Mesendoderm (in vitro differentiated cells): ENCODE results near the gene PRM1.
"Not testable (repeated sequence)": the region's sequence is repeated elsewhere in the genome, so short reads cannot be mapped to it uniquely, and the experiment has no call there.

Experiments used
- DNase-seq: peaks from one replicate; pipeline ENCODE4 v3.0.0; 2013
- H2AK5ac ChIP-seq: 2 replicates; pipeline ENCODE4 v1.6.1; 2013; ENCODE audit warnings: low read length, inconsistent platforms
- H2BK120ac ChIP-seq: 2 replicates; pipeline ENCODE4 v1.6.1; 2013; ENCODE audit warnings: low read depth, mild to moderate bottlenecking, low read length, moderate library complexity, mixed read lengths
- H2BK15ac ChIP-seq: replicated peaks from 2 replicates; pipeline ENCODE4 v1.6.1; 2013; ENCODE audit warnings: low read depth, mild to moderate bottlenecking, moderate library complexity
- H2BK5ac ChIP-seq: 2 replicates; pipeline ENCODE4 v1.6.1; 2013; ENCODE audit warnings: low read length, inconsistent platforms
- H3K18ac ChIP-seq: 2 replicates; pipeline ENCODE4 v1.6.1; 2013; ENCODE audit warnings: mild to moderate bottlenecking, low read length, mixed read lengths
- H3K23ac ChIP-seq: one replicate; pipeline ENCODE4 v1.6.1; 2013; ENCODE audit warnings: low read length
- H3K27ac ChIP-seq: 2 replicates; pipeline ENCODE4 v1.5.1; 2013; ENCODE audit warnings: low read depth, mild to moderate bottlenecking, inconsistent platforms, low read length, moderate library complexity
- H3K27me3 ChIP-seq: 2 replicates; pipeline ENCODE4 v1.6.1; 2013; ENCODE audit warnings: low read length, control low read depth, mild to moderate bottlenecking, inconsistent platforms; ENCODE audit not compliant: insufficient read depth, poor library complexity
- H3K36me3 ChIP-seq: 2 replicates; pipeline ENCODE4 v1.6.1; 2013; ENCODE audit warnings: low read length, inconsistent platforms; ENCODE audit not compliant: control insufficient read depth, insufficient read depth
- H3K4ac ChIP-seq: one replicate; pipeline ENCODE4 v1.6.1; 2013; ENCODE audit warnings: low read depth, mild to moderate bottlenecking, low read length, moderate library complexity
- H3K4me1 ChIP-seq: 2 replicates; pipeline ENCODE4 v1.6.1; 2013; ENCODE audit warnings: low read depth, low read length, inconsistent platforms; ENCODE audit not compliant: control insufficient read depth
- H3K4me2 ChIP-seq: 2 replicates; pipeline ENCODE4 v1.6.1; 2013; ENCODE audit warnings: low read length
- H3K4me3 ChIP-seq: 2 replicates; pipeline ENCODE4 v1.5.1; 2013; ENCODE audit warnings: mild to moderate bottlenecking, low read length
- H3K56ac ChIP-seq: one replicate; pipeline ENCODE4 v1.6.1; 2013; ENCODE audit warnings: low read length
- H3K79me1 ChIP-seq: 2 replicates; pipeline ENCODE4 v1.6.1; 2013; ENCODE audit warnings: low read length, inconsistent platforms
- H3K79me2 ChIP-seq: 2 replicates; pipeline ENCODE4 v1.6.1; 2013; ENCODE audit warnings: mild to moderate bottlenecking, low read length; ENCODE audit not compliant: control insufficient read depth, insufficient read depth
- H3K9ac ChIP-seq: 2 replicates; pipeline ENCODE4 v1.6.1; 2013; ENCODE audit warnings: low read length, inconsistent platforms
- H4K5ac ChIP-seq: one replicate; pipeline ENCODE4 v1.6.1; 2013; ENCODE audit warnings: low read length
- H4K8ac ChIP-seq: one replicate; pipeline ENCODE4 v1.6.1; 2013; ENCODE audit warnings: low read depth, mild to moderate bottlenecking, control low read depth, low read length, moderate library complexity
- WGBS: extraction: QIAGEN DNeasy Blood & Tissue Kit; methylation state at CpG from one replicate; pipeline ENCODE4 v1.1.7; 2013; ENCODE audit warnings: low lambda C conversion rate, missing lambda C conversion rate; ENCODE audit not compliant: insufficient coverage; ENCODE audit errors: extremely low coverage; 5-methylcytosine and 5-hydroxymethylcytosine counted together

Gene PRM1

DNA sequence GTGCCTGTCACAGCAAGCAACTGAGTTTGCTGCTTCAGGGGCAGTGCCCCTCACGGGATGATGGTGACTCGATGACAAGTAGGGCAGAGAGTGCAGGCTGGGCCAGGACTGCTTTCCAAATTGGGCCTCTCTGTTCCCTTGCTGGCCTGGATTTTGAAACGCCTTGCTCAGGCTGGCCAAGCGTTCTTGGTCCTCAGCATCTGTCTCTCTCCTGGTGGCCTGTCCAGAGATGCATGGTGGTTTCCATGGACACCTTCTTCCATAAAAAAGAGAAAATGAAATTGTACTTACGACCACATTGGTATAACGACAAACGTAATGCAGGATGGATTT is 19.4 kb upstream of the PRM1 start:
- Histone ChIP-seq H2BK15ac (no peak overlapping the region), H3K9ac (no peak overlapping the region), H3K36me3 (no peaks in the 10 kb centered on the region), H3K4me1 (peaks cover 6% of the 10 kb centered on the region), H3K4ac (no peak overlapping the region), H3K27ac (no peak overlapping the region), H3K56ac (no peak overlapping the region), H2BK5ac (no peak overlapping the region), H3K4me3 (no peak overlapping the region), H2AK5ac (peak overlapping the region; percentile 38), H3K23ac (no peak overlapping the region), H2BK120ac (no peak overlapping the region), H4K5ac (no peak overlapping the region), H4K8ac (no peak overlapping the region), H3K79me1 (no peaks in the 10 kb centered on the region), H3K4me2 (no peak overlapping the region), H3K79me2 (no peaks in the 10 kb centered on the region), H3K18ac (no peak overlapping the region), H3K27me3 (no peaks in the 10 kb centered on the region)
- DNase-seq, result no peak
- no CpG with 5 or more reads among the region's 7 CpGs for WGBS

DNA sequence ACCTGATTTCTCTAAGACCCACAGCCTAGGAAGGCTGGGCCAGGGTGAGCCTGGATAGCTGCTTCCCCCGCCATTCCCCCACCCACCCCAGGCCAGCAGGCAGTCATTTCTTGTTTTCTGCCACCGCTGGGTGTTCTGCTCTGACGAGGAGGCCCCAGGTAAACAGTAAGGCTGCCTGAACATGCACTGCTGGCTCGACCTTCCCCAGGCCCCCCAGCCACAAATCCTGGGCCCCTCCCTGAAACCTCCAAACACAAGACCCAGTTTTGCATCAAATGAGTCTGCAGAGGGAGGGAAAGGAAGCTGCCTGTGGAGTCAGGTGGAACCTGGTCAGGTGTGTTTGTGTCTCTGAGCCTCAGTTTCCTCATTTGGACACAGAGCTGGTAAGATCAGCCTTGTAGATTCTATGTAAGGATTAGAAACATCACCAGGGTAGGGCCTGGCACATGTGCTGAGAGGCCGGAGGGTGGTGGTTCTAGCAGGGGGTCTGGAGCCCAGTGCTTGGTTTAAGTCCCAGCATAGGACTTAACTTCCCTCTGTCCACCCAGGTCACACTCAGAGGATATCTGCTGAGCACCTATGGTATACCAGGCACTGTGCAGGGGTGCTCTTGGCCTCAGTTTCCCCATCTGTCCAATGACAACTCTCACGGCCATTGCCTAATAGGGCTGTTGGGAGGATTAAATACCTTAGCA is 18.9 kb upstream of the PRM1 start:
- Histone ChIP-seq H2BK5ac (no peak overlapping the region), H2BK15ac (no peak overlapping the region)
- no CpG with 5 or more reads among the region's 6 CpGs for WGBS

DNA sequence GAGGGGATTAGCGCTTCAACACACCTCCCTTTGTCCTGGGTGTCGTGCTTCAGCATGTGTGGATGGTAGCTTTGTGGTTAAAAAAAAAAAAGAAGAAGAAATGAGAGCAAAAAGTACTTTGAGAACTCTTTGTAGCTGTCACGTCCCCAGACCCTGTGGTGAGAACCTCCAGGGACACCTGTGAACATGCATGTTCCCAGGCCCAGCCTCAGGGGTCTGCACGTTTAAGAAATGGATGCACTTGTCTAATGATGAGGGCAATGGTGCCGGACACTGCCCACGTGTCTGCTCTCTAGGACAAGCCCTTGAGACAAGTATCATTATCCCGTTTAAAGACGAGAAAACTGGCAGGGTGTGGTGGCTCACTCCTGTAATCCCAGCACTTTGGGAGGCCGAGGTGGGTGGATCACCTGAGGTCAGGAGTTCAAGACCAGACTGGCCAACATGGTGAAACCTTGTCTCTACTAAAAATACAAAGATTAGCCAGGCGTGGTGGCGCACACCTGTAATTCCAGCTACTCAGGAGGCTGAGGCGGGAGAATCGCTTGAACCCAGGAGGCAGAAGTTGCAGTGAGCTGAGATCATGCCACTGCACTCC is 17.9 kb upstream of the PRM1 start:
- not testable (repeated sequence) for DNase-seq, H3K27me3 ChIP-seq, H2BK5ac ChIP-seq, H3K4me3 ChIP-seq, H3K23ac ChIP-seq, H3K9ac ChIP-seq, H4K8ac ChIP-seq, H4K5ac ChIP-seq, H2AK5ac ChIP-seq, H3K79me1 ChIP-seq, H3K4me1 ChIP-seq, H2BK15ac ChIP-seq, H2BK120ac ChIP-seq, H3K27ac ChIP-seq, H3K4me2 ChIP-seq, H3K18ac ChIP-seq, H3K79me2 ChIP-seq, H3K36me3 ChIP-seq, H3K56ac ChIP-seq
- peak overlapping the region; percentile 2 for H3K4ac ChIP-seq
- no CpG with 5 or more reads among the region's 13 CpGs for WGBS

More for the DNA sequence above, 18.9 kb upstream of the PRM1 start:
- Histone ChIP-seq H3K4me1 (peaks cover 6% of the 10 kb centered on the region), H3K36me3 (no peaks in the 10 kb centered on the region), H3K4ac (no peak overlapping the region), H3K9ac (no peak overlapping the region), H3K23ac (no peak overlapping the region), H3K27ac (no peak overlapping the region), H2AK5ac (peak overlapping the region; percentile 38), H3K79me1 (no peaks in the 10 kb centered on the region), H3K4me2 (no peak overlapping the region), H3K56ac (no peak overlapping the region), H3K79me2 (no peaks in the 10 kb centered on the region), H4K5ac (no peak overlapping the region), H2BK120ac (no peak overlapping the region), H3K18ac (no peak overlapping the region), H3K4me3 (no peak overlapping the region), H3K27me3 (no peaks in the 10 kb centered on the region), H4K8ac (no peak overlapping the region)
- DNase-seq, result no peak

DNA sequence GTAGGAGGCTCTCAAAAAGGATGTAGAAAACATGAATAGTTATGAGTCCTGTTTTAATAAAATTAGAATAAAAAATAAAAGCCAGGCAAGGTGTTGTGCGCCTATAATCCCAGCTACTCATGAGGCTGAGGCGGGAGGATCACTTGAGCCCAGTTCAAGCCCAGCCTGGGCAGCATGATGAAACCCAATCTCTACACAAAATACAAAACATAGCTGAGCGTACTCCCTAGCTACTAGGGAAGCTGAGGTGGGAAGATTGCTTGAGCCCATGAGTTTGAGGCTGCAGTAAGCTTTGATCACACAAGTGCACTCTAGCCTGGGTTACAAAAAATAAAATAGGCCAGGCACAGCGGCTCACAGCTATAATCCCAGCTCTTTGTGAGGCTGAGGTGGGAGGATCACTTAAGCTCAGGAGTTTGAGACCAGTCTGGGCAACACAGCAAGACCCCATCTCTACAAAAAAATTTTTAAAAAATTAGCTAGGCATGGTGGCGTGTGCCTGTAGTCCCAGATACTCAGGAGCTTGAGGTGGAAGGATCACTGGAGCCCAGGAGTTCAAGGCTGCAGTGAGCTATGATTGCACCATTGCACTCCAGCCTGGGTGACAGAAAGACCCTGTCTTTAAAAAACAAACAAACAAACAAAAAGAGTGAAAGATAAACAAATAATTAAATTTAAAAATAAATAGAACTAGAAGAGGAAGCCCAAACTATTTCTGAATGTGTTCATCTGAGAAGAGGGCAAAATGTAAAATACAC is 17.2 kb upstream of the PRM1 start:
- no peak overlapping the region for H2AK5ac ChIP-seq
- H3K18ac ChIP-seq, result no peak overlapping the region
- no peaks in the 10 kb centered on the region for H3K79me2 ChIP-seq
- no peak overlapping the region for H3K9ac ChIP-seq
- H3K36me3 ChIP-seq, result no peaks in the 10 kb centered on the region
- no peak overlapping the region for H2BK5ac ChIP-seq
- peaks cover 6% of the 10 kb centered on the region for H3K4me1 ChIP-seq
- no peaks in the 10 kb centered on the region for H3K27me3 ChIP-seq
- no peak overlapping the region for H3K4ac ChIP-seq
- DNase-seq, result no peak
- no peak overlapping the region for H3K4me3 ChIP-seq
- H4K8ac ChIP-seq, result no peak overlapping the region
- H2BK15ac ChIP-seq, result no peak overlapping the region
- H3K4me2 ChIP-seq, result no peak overlapping the region
- no peak overlapping the region for H4K5ac ChIP-seq
- H2BK120ac ChIP-seq, result no peak overlapping the region
- H3K79me1 ChIP-seq, result no peaks in the 10 kb centered on the region
- H3K27ac ChIP-seq, result no peak overlapping the region
- H3K56ac ChIP-seq, result no peak overlapping the region
- no CpG with 5 or more reads among the region's 5 CpGs for whole genome bisulfite sequencing
- H3K23ac ChIP-seq, result no peak overlapping the region

DNA sequence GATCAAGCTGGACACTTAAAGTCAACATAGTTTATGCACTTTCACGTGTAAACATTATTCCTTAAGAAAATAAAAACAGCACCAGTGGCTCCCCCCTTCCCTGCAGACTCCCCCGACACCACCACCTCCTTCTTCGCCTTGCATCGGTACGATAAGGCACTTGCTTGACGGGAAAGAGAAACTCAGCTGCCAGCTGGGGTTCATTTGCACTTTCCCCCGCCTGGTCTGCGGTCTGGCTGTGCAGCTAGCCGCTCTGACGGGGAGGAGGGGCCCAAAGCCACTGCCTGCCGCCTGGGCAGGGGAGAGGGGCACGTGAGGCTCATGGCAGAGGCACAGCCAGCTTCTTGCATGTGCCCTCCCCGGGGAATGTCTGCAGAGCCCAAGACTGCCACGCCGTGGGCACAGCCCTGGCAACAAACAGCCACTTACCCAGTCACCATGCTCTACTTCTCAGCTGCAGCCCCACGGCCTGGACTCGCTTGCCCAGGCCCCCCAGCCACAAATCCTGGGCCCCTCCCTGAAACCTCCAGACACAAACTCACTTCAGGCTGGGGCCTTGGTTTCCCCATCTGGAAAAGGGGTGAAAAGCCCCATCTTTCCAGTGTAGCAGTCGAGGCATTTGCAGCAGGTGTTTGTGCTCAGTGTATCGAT is 16.5 kb upstream of the PRM1 start:
- Histone ChIP-seq H3K79me1 (no peaks in the 10 kb centered on the region), H2AK5ac (no peak overlapping the region), H2BK5ac (no peak overlapping the region), H4K5ac (no peak overlapping the region), H4K8ac (no peak overlapping the region), H3K23ac (peak overlapping the region; percentile 59), H3K4me3 (no peak overlapping the region), H3K36me3 (no peaks in the 10 kb centered on the region), H2BK15ac (no peak overlapping the region), H3K27me3 (no peaks in the 10 kb centered on the region), H2BK120ac (no peak overlapping the region), H3K4me2 (peak overlapping the region; percentile 25), H3K4ac (no peak overlapping the region), H3K4me1 (peaks cover 6% of the 10 kb centered on the region), H3K9ac (peak overlapping the region; percentile 11), H3K56ac (peak overlapping the region; percentile 81), H3K79me2 (no peaks in the 10 kb centered on the region), H3K18ac (no peak overlapping the region), H3K27ac (no peak overlapping the region)
- no CpG with 5 or more reads among the region's 19 CpGs for WGBS
- DNase-seq, result peak; percentile 49
